Epithelial cell of proximal tubule (primary cell): ENCODE measurements around the gene POLD1. TPM values are rescaled to one million over a fixed set of nuclear protein-coding genes. Genes with fewer than 3 reads are reported as not detected.

ENCODE experiments used
- DNase-seq: peaks from one replicate; pipeline ENCODE4 v3.0.0-alpha.2; 2011; ENCODE audit warnings: low read depth
- H3K4me3 ChIP-seq: 2 replicates; pipeline ENCODE4 v1.5.1; 2011; ENCODE audit warnings: low read depth, mild to moderate bottlenecking, low read length
- CTCF ChIP-seq: conservative IDR thresholded peaks from 2 replicates; pipeline ENCODE4 v1.5.1; 2012; ENCODE audit warnings: low read depth, mild to moderate bottlenecking, low read length
- total RNA-seq: library from RNA; depleted of rRNA; stranded (reverse); fragments of >200 nt; gene quantifications from 2 replicates; pipeline ENCODE4 v1.2.3, GENCODE V29; 2015

POLD1 gene
- total RNA-seq, 1 donor from 2014 or later = 89.4 TPM

- no peak for DNase-seq
- H3K4me3 ChIP-seq = no peak overlapping the region
- no peak for TF ChIP-seq CTCF
Measured at GRCh38 chr19:50392759-50393158, 8.6 kb downstream of the POLD1 start.

GRCh38 chr19:50393589-50393988 is 9.4 kb downstream of the POLD1 start:
- TF ChIP-seq CTCF = no peak
- DNase-seq = no peak
- no peak overlapping the region for H3K4me3 ChIP-seq

GRCh38 chr19:50394017-50394416 is 9.9 kb downstream of the POLD1 start:
- no peak for TF ChIP-seq CTCF
- no peak overlapping the region for H3K4me3 ChIP-seq
- DNase-seq = no peak

- H3K4me3 ChIP-seq = no peak overlapping the region
- no peak for DNase-seq
- no peak for TF ChIP-seq CTCF
Measured at GRCh38 chr19:50398675-50399367, 14.7 kb downstream of the POLD1 start.

- H3K4me3 ChIP-seq = no peak overlapping the region
- no peak for DNase-seq
- TF ChIP-seq CTCF = no peak
Measured at GRCh38 chr19:50399368-50399745, 15.2 kb downstream of the POLD1 start.

- DNase-seq = no peak
- TF ChIP-seq CTCF = no peak
- no peak overlapping the region for H3K4me3 ChIP-seq
Measured at GRCh38 chr19:50401605-50402450, 17.7 kb downstream of the POLD1 start.
